Pancreas (tissue), 10 donors: ENCODE measurements around the gene ARL2. TPM values are rescaled to one million over a fixed set of nuclear protein-coding genes. Genes with fewer than 3 reads are reported as not detected.
"Not testable (repeated sequence)": the region's sequence is repeated elsewhere in the genome, so short reads cannot be mapped to it uniquely, and the experiment has no call there.

Source experiments
- ATAC-seq, 4 donors: fragments of 200-7000 bp; cut with Tn5 transposase; one replicate each; pipeline versions ENCODE4 v1.8.0 to v1.9.1; 2020; ENCODE audit warnings: mild to moderate bottlenecking in 4 of 4, moderate library complexity in 4 of 4
- DNase-seq, 6 donors: peaks; one replicate each; pipeline ENCODE4 v3.0.0-alpha.2; 2020
- FAIRE-seq: peaks from 2 replicates; lab custom pipeline; 2012; peaks lifted over from hg19 to GRCh38; lab: Jason Lieb, UNC
- H3K27ac ChIP-seq, 4 donors: fragments of 200-600 bp; sonication (generic); 1 replicate in 3 of 4; 2 replicates in 1 of 4; pipeline versions ENCODE4 v1.5.0 to v1.8.0; 2020
- H3K27me3 ChIP-seq, 4 donors: fragments of 200-600 bp; one replicate each; pipeline ENCODE4 v1.8.0; 2021
- H3K36me3 ChIP-seq, 3 donors: fragments of 200-600 bp; sonication (generic) in 1 of 3; one replicate each; pipeline versions ENCODE4 v1.5.0 to v1.8.0; 2020 to 2021
- H3K4me1 ChIP-seq, 3 donors: fragments of 200-600 bp; one replicate each; pipeline ENCODE4 v1.8.0; 2021
- H3K4me3 ChIP-seq, 4 donors: fragments of 200-600 bp; sonication (generic) in 2 of 4; one replicate each; pipeline versions ENCODE4 v1.5.0 to v1.8.0; 2020 to 2021
- H3K9me3 ChIP-seq, 4 donors: fragments of 200-600 bp; one replicate each; pipeline ENCODE4 v1.8.0; 2021
- CTCF ChIP-seq, 4 donors: fragments of 200-600 bp; sonication (generic) in 3 of 4; IDR thresholded peaks; one replicate each; pipeline versions ENCODE4 v1.5.0 to v1.8.0; 2021; ENCODE audit warnings: antibody characterized with exemption in 4 of 4
- WGBS, 2 donors: extraction: QIAGEN DNeasy Blood & Tissue Kit; methylation state at CpG; one replicate each; pipeline ENCODE4 v1.1.7; 2013; 5-methylcytosine and 5-hydroxymethylcytosine counted together
- intact Hi-C, 3 donors: fragments of 100-400 bp; cut with DNase I; formaldehyde crosslinking; loops; one replicate each; pipeline versions ENCODE4 v1.11.1 to v1.14.2; 2022
- polyA plus RNA-seq, 2 donors: library from polyadenylated mRNA; stranded (reverse); fragments of 200-250 nt; gene quantifications; one replicate each; pipeline ENCODE4 v1.2.3, GENCODE V29; 2013
- total RNA-seq, 6 donors: library from RNA; stranded (reverse); fragmentation: NEBNext Ultra II Directional in 4 of 6; extraction: Animal tissue kit (Norgen Biotek cat#: 25700) in 4 of 6; gene quantifications; one replicate each; pipeline versions ENCODE4 v1.2.1 to v1.2.4, GENCODE V29; 2021 to 2023
- donor health status: healthy with polysubstance abuse.
- donor health status: DM: no; HTN: no; CAD: no; lungs with moderate emphysema.
- donor health status: DM: no; HTN: no; CAD: no.
- donor health status: control.
- donor health status: control.
- donor health status: Bipolar disorder and iron deficiency.
- donor health status: DM: yes; HTN: yes; CAD: no.
- donor health status: DM: no; HTN: no; CAD: no.
- donor health status: DM: no; HTN: no; CAD: no.
- donor health status: DM: yes; HTN: yes; CAD: no.

Gene ARL2
- total and polyA plus RNA-seq, 8 donors: 27.8 to 79.1 (median 36.1) TPM

- no peaks in the 10 kb centered on the region for H3K27me3 ChIP-seq
- ATAC-seq (no peak), FAIRE-seq (no peak)
These were observed 5.9 kb downstream of the ARL2 start for GRCh38 chr11:65019824-65020223.

GRCh38 chr11:65021003-65021402 is 7.0 kb downstream of the ARL2 start:
- TF ChIP-seq CTCF (IDR thresholded peaks at IDR 0.05): no peak
- ATAC-seq: no peak
- H3K36me3 ChIP-seq: no peaks in the 10 kb centered on the region
- FAIRE-seq: no peak
- 80 to 92% methylated on average over 3 of the region's 3 CpGs for WGBS, 2 donors
- H3K27me3 ChIP-seq: no peaks in the 10 kb centered on the region
- DNase-seq: no peak
- no peak overlapping the region for H3K27ac ChIP-seq
- no peaks in the 10 kb centered on the region for H3K4me1 ChIP-seq
- intact Hi-C loops: no loop called here
- no peak overlapping the region for H3K4me3 ChIP-seq
- no peaks in the 10 kb centered on the region for H3K9me3 ChIP-seq

More at GRCh38 chr11:65019824-65020223, 5.9 kb downstream of the ARL2 start:
- DNase-seq: no peak
- Histone ChIP-seq H3K4me1 (peaks cover 0 to 4% (median 0%) of the 10 kb centered on the region in 3 donors), H3K4me3 (no peak overlapping the region), H3K27ac (no peak overlapping the region), H3K9me3 (no peaks in the 10 kb centered on the region), H3K36me3 (no peaks in the 10 kb centered on the region)
- no peak for TF ChIP-seq CTCF (IDR thresholded peaks at IDR 0.05)
- intact Hi-C loops: loop anchor here in 1 of 3 donors (10.0 kb wide), 1 partner anchor 95 kb away; the partner anchor contains the start of genes TM7SF2 and ZNHIT2
- WGBS, 2 donors: 86 to 87% methylated on average over 7 of the region's 7 CpGs

GRCh38 chr11:65021509-65021908 is 7.5 kb downstream of the ARL2 start:
- Histone ChIP-seq H3K4me3 (no peak overlapping the region), H3K9me3 (no peaks in the 10 kb centered on the region), H3K36me3 (no peaks in the 10 kb centered on the region), H3K27ac (no peak overlapping the region), H3K4me1 (no peaks in the 10 kb centered on the region), H3K27me3 (no peaks in the 10 kb centered on the region)
- intact Hi-C loops: no loop called here
- WGBS, 2 donors: 92 to 95% methylated on average over 9 to 11 of the region's 11 CpGs
- FAIRE-seq (no peak), DNase-seq (no peak), ATAC-seq (no peak)
- no peak for TF ChIP-seq CTCF (IDR thresholded peaks at IDR 0.05)

- H3K27me3 ChIP-seq, ATAC-seq, intact Hi-C loops, H3K4me3 ChIP-seq, DNase-seq, FAIRE-seq, H3K4me1 ChIP-seq, H3K36me3 ChIP-seq, H3K9me3 ChIP-seq, H3K27ac ChIP-seq: not testable (repeated sequence)
- WGBS, 2 donors: 66 to 67% methylated on average over 8 of the region's 8 CpGs
These were observed 9.5 kb downstream of the ARL2 start for GRCh38 chr11:65023502-65023901.

GRCh38 chr11:65026810-65027209 is 12.8 kb downstream of the ARL2 start:
- Histone ChIP-seq H3K9me3 (no peaks in the 10 kb centered on the region), H3K36me3 (no peaks in the 10 kb centered on the region), H3K27ac (peak overlapping the region in 2 of 4 donors; percentile 66 to 87), H3K4me1 (peaks cover 0 to 12% (median 8%) of the 10 kb centered on the region in 3 donors), H3K4me3 (peak overlapping the region in 3 of 4 donors; percentile 23 to 70 (median 50)), H3K27me3 (no peaks in the 10 kb centered on the region)
- WGBS, 2 donors: 52% methylated on average over 10 of the region's 10 CpGs
- intact Hi-C loops: no loop called here
- no peak for TF ChIP-seq CTCF (IDR thresholded peaks at IDR 0.05)
- ATAC-seq: no peak
- DNase-seq: no peak
- no peak for FAIRE-seq
